HL-60 (cell line): Measurements from ENCODE around the gene TRPV4.

Experiments
- DNase-seq, 2 experiments: peaks; one replicate each; pipeline ENCODE4 v3.0.0-alpha.2; 2010 to 2020; ENCODE audit warnings: low read depth in 1 of 2, low spot score in 1 of 2
- H3K27ac ChIP-seq: fragments of 250-450 bp; sonication (Bioruptor Pico); replicated peaks from 2 replicates; pipeline ENCODE4 v1.5.1; 2020; ENCODE audit warnings: mild to moderate bottlenecking, moderate library complexity
- H3K27me3 ChIP-seq: fragments of 250-450 bp; sonication (Bioruptor Pico); 2 replicates; pipeline ENCODE4 v1.5.1; 2021; ENCODE audit warnings: mild to moderate bottlenecking, moderate library complexity; ENCODE audit not compliant: insufficient read depth, poor library complexity, severe bottlenecking
- H3K4me3 ChIP-seq: replicated peaks from 2 replicates; pipeline ENCODE4 v1.5.1; 2011; ENCODE audit warnings: mild to moderate bottlenecking, control low read depth, low read length; ENCODE audit not compliant: insufficient read depth
- CTCF ChIP-seq: IDR thresholded peaks from one replicate; pipeline ENCODE4 v1.5.1; 2011; ENCODE audit warnings: low read length, control low read depth, inconsistent platforms; ENCODE audit not compliant: insufficient read depth
- GABPA ChIP-seq: IDR thresholded peaks from 2 replicates; pipeline ENCODE4 v1.6.1; 2012; ENCODE audit warnings: low read depth
- POLR2AphosphoS5 ChIP-seq: IDR thresholded peaks from 2 replicates; pipeline ENCODE4 v1.6.1; 2012; ENCODE audit warnings: low read depth
- SPI1 ChIP-seq: IDR thresholded peaks from 2 replicates; pipeline ENCODE4 v1.6.1; 2012; ENCODE audit warnings: low read depth, mild to moderate bottlenecking, borderline replicate concordance
- TF ChIP-seq, protein P1 (sequence below): IDR thresholded peaks from 2 replicates; pipeline ENCODE4 v1.6.1; 2012; ENCODE audit warnings: low read depth; ENCODE audit not compliant: insufficient replicate concordance

Gene TRPV4

GRCh38 chr12:109740694-109741245 is 92.4 kb downstream of the TRPV4 start:
- no peak overlapping the region for H3K4me3 ChIP-seq
- no peak for DNase-seq
- H3K27ac ChIP-seq = no peak overlapping the region
- TF ChIP-seq POLR2AphosphoS5 (no peak), CTCF (no peak), SPI1 (no peak), GABPA (no peak)
- TF ChIP-seq, protein P1, sequence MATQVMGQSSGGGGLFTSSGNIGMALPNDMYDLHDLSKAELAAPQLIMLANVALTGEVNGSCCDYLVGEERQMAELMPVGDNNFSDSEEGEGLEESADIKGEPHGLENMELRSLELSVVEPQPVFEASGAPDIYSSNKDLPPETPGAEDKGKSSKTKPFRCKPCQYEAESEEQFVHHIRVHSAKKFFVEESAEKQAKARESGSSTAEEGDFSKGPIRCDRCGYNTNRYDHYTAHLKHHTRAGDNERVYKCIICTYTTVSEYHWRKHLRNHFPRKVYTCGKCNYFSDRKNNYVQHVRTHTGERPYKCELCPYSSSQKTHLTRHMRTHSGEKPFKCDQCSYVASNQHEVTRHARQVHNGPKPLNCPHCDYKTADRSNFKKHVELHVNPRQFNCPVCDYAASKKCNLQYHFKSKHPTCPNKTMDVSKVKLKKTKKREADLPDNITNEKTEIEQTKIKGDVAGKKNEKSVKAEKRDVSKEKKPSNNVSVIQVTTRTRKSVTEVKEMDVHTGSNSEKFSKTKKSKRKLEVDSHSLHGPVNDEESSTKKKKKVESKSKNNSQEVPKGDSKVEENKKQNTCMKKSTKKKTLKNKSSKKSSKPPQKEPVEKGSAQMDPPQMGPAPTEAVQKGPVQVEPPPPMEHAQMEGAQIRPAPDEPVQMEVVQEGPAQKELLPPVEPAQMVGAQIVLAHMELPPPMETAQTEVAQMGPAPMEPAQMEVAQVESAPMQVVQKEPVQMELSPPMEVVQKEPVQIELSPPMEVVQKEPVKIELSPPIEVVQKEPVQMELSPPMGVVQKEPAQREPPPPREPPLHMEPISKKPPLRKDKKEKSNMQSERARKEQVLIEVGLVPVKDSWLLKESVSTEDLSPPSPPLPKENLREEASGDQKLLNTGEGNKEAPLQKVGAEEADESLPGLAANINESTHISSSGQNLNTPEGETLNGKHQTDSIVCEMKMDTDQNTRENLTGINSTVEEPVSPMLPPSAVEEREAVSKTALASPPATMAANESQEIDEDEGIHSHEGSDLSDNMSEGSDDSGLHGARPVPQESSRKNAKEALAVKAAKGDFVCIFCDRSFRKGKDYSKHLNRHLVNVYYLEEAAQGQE = no peak
- no peaks in the 10 kb centered on the region for H3K27me3 ChIP-seq

DNA sequence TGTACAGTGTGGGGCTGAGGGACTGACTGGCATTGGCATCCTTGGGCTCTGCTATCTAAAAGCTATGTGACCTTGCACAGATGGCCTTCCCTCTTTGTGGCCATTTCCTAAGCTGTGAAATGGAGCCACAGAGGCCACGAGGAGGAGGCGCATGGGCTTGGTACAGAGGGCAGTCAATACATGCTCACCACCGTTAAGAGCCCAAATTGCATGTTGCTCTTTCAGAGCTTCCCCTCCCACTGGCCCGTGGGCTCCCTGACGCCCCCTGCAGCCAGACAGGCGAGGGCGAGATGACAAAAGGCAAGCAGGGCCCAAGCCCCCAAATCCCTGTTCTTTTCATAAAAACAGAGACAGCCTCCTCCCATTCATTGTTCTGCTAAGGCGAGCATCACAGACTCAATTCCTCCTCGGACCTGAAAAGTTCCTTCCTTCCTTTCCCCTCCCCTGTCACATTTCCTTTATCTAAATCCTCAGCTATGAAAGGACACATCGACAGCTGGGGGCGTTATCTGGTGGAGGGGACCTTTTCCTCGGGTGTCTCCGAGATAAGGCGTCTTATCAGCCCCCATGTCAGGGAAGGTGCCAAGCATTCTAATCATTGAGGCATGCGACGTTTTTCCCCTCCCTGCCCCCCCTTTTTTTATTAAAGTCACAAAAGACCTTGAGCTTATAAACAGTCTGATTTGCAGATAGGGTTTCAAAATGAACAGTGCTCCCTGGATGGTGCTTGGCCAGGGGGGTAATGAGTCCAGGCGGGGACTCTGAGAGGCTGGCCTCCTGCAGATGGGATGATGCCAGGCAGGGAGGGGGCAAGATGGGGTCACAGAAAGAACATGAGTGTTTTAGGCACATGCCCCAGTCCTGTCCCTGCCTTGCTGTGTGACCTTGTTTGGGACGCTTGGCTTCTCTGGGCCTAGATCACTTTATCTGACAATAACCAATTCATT is 93.2 kb downstream of the TRPV4 start:
- H3K27me3 ChIP-seq = no peaks in the 10 kb centered on the region
- no peak for DNase-seq
- TF ChIP-seq, protein P1 = no peak
- TF ChIP-seq GABPA = no peak
- no peak for TF ChIP-seq SPI1
- no peak for TF ChIP-seq POLR2AphosphoS5
- no peak for TF ChIP-seq CTCF
- no peak overlapping the region for H3K4me3 ChIP-seq
- H3K27ac ChIP-seq = no peak overlapping the region

DNA sequence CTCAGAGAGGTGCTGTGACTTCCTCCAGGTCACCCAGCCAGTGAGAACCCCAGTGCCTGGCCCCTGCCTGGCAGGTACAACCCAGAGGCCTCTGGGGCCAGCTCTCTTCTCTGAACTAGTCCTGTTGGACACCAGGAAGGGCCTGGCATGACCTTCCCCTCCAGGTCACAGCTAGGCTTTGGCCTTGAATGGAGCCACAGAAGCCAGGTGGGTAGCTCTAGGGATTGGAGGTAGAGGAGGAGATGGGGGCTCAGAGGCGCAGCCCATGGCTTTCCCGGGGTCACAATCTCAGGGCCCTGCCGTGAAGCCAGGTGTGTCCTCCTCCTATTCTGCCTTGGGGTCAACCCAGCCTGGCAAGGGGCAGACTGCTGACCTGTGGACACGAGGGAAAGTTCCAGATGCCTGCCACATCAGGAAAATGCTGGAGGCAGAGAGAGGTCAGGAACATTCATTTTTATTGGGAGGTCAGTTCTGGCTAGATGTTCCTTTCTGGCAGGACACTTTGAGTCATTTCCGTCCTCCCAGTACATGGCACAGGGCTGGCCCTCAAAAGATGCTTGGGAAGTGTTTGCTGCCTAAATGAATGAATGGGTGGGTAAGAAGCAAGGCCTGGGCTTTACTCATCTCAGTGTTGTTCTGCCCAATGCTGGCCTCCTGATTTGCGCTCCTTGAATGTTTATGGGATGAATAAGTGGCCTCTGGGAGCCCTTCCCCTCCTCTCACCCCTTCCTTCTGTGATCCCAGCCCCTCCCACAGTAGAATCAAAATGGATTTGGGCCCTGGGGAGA is 94.1 kb downstream of the TRPV4 start:
- Histone ChIP-seq H3K27me3 (no peaks in the 10 kb centered on the region), H3K4me3 (no peak overlapping the region), H3K27ac (no peak overlapping the region)
- TF ChIP-seq CTCF = no peak
- TF ChIP-seq POLR2AphosphoS5 = no peak
- no peak for TF ChIP-seq GABPA
- TF ChIP-seq, protein P1 = no peak
- no peak for DNase-seq
